Stimulated activated CD8-positive, alpha-beta memory T cell treated with anti-CD3 and anti-CD28 coated beads, Interleukin-7, amount 100 ng/mL, for 4 hours (primary cell): ENCODE results near the gene TRPC4.
"Not testable (repeated sequence)": the region's sequence is repeated elsewhere in the genome, so short reads cannot be mapped to it uniquely, and the experiment has no call there.

ENCODE experiments used
- DNase-seq, 2 donors: peaks; one replicate each; pipeline ENCODE4 v3.0.0-alpha.2; 2020; ENCODE audit warnings: low read depth in 2 of 2

TRPC4 gene

DNA sequence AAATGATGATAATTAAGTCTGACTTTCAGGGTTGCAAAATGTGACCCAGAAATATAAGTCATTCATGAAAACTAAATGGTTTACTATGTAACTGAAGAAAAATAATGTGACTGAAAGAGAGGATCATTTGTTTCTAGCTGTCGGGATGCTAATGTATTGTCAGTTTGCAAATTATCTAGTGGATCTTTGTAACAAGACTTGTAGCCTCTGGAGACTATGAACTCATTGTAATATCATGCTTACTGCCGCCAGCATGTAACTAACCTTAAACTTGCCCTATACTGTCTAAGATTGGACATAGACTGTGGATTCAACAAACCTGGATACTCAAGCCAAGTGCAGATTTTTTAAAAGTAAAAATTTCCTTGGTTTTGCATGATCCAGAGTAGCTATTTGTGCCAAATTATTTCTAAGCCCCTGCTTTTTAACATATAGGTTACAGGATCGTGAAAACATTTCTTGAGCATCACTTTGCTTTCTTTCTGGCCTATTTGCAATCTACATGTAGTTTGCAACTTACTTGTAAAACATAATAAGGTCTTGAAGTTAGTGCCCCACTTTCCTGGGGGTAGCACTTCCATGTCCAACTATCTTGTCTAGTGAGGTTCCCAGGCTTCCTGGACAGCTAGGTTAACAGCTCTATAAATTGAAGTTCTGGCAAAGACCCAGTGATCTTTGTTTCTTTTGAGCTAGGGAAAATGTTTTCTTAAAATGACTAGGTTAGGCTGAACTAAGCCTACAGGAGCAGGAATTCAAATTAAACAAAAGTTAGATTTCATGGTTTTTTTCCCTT, 267.7 kb downstream of the TRPC4 start:
- no peak for DNase-seq

GRCh38 chr13:37599519-37599918, 270.1 kb downstream of the TRPC4 start:
- DNase-seq, result no peak

GRCh38 chr13:37598597-37598996, 271.0 kb downstream of the TRPC4 start, which contains the start of gene POSTN:
Gene POSTN, minus strand, starts transcription at chr13:37598768. Its CDS starts 42 bp downstream, at chr13:37598726.
- DNase-seq, result no peak

DNA sequence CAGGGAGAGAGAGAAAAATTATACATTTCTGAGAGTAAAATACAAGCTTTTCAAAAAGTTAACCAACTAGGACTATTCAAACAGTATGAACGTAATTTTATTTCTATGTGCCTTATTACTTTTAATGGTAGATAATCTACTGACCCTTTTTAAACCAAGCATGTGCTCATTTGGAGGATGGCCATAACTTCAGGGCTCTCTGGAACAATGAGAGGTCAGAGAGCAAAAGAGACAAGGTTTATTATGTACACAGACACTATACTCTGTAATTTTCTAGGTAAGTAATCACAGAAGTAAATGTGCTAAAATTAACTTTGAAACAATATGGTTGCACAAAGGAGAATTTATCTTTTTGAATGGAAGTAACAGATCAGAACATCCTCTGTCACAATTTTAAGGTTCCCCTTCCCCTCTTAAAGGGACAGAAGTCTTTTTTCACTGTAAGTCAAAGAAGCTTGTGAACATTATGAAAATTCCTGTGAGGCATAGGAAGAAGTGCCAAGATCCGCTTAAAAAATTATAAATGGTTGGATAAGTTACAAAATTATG, 272.0 kb downstream of the TRPC4 start:
- DNase-seq, result no peak

DNA sequence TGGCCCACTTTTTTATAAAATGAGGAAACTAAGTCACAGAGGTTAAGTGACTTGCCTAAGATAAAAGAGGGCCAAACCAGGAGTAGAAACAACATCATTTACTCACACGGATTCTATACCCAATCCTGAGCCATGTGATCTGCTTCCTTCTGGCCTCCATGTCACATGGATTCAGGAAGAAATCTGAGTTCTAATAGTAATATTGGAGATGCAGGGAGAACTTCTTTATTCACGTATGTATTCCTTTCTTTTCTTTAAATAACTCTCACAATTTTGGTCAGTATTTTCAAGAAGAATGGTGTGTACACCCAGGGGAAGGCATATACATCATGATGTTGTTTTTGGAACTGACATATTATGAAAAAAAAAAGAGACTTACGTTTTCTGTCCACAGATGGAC, 272.8 kb downstream of the TRPC4 start:
- DNase-seq, result no peak

GRCh38 chr13:37595162-37595561, 274.4 kb downstream of the TRPC4 start:
- no peak for DNase-seq

GRCh38 chr13:37594550-37594949, 275.0 kb downstream of the TRPC4 start:
- DNase-seq, result no peak

DNA sequence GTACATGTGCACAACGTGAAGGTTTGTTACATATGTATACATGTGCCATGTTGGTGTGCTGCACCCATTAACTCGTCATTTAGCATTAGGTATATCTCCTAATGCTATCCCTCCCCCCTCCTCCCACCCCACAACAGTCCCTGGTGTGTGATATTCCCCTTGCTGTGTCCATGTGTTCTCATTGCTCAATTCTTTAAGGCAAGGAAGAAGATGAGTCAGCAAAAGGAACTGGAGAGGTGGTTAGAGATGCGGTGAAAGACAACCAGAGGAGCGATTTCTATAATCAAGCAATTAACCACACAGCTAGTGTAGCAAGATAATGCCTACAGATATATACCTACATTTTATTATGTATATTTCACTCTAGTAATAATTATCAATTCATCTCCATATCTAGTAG, 280.2 kb downstream of the TRPC4 start:
- not testable (repeated sequence) for DNase-seq

- no peak for DNase-seq
These were observed 282.3 kb downstream of the TRPC4 start for GRCh38 chr13:37587236-37587635.
